OCI-LY7 (cell line): ENCODE results near the gene NFYC.

Experiments
- CTCF ChIP-seq: fragments of 200-600 bp; sonication (generic); conservative IDR thresholded peaks from 2 replicates; pipeline ENCODE4 v1.5.1; 2014; ENCODE audit warnings: mild to moderate bottlenecking, antibody characterized with exemption, low read length, moderate library complexity, mixed read lengths
- EZH2phosphoT487 ChIP-seq: fragments of 200-600 bp; sonication (generic); IDR thresholded peaks from 2 replicates; pipeline ENCODE4 v1.6.1; 2018; ENCODE audit warnings: low read depth, borderline replicate concordance, mild to moderate bottlenecking, mixed run types, antibody characterized with exemption, low read length, moderate library complexity, mixed read lengths

GRCh38 chr1:40740039-40740996 lies 48.8 kb downstream of the NFYC start:
- no peak for TF ChIP-seq CTCF
- no peak for TF ChIP-seq EZH2phosphoT487
